A549 treated with CpdA at 1 μM for 4 hours (cell line): ENCODE data around the gene SLC38A5. TPM values are rescaled to one million over a fixed set of nuclear protein-coding genes. Genes with fewer than 3 reads are reported as not detected.

ENCODE experiments used
- total RNA-seq: library from RNA; stranded (reverse); fragments of 200-300 nt; extraction: Qiagen RNA extraction; gene quantifications from 5 replicates; pipeline ENCODE4 v1.2.3, GENCODE V29; 2022; ENCODE audit warnings: low read depth

Gene SLC38A5
- 0.07 to 0.46 TPM (median 0.09 TPM) in 3 of 5 replicates, not detected in the others for total RNA-seq

DNA sequence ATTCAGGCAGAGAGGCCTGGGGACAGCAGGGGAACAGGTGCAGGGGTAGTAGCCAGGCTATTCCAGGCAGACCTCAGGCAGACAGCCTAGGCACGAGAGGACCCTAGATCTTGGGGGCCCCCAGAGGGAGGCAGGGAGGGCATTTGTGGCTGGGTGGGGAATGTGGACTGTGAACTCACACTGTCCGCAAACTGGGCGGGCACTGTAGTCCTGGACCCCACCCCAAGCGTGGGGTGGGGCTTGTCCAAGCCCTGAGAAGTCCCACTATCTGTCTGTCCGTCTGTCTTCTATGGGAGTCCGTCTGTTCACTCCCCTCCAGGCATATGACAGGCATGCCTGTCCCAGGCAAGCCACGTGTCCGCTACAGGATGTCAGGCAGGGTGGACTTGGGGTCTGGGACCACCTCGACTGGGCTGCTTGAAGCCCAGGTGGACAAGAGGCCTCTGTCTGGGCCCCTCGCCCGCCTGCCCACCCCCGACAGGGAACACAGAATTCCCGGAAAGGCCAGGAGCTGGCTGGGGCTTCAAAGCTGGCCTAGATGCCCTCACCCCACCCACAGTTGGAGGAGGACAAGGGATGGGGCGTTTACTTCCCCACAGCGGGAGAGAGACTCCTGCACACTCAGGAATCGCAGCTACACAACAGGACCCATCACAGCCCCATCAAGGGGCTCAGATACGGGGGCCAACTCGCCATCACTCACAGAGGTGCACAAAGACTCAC, at the start of gene SLC38A5:
Gene SLC38A5, minus strand, starts transcription at position 151 of the 723 bp plus-strand sequence. CDS start 2,336 bp downstream, outside the sequence.

DNA sequence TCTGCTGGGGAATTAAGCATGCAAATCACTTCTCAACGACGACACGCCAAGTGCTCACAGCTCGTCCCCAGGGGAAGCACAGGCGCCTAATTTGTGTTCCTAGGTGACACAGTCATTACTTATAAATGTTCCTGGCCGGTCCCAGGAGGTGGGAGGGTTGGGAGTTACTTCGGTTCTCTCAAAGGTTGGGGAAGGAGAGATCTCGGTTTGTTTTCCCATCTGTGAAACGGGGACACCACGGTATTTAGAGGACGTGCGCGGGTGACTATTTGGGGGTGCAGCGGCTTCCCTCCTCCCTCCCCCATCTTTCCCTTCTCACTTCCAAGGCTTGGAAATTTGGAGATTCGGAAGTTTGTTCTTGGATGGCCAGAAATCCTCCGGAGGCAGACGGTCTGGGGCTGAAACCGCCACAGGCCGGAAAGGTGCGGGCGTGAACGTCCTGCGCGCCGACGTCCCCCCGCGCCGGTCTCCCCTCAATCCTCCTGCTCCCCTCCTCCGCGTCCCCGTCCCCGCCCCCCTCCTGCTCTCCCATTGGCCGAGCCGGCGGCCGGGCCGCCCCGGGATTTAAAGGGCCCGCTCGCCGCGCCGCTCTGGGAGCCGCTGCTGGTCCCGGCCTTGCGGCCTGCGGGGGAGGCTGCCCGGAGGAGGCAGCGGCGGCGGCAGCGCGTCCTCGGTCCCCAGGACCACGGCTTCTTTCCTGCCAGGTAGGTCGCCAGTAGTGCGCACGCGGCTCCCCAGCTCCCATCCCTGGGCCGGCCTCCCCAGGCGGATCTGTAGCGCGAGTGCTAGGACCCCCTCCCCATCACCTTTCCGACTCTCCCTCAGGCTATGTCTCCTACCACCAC, 38.6 kb upstream of the SLC38A5 start, which contains the start of gene PORCN:
Gene PORCN, plus strand, starts transcription at position 593 of the 845 bp plus-strand sequence. CDS start 829 bp downstream, outside the sequence.

GRCh38 chrX:48475774-48476577, 5.9 kb upstream of the SLC38A5 start, which contains the start of gene FTSJ1:
FTSJ1 (plus strand) TSS chrX:48476199; CDS start chrX:48478048, 1,849 bp downstream.

GRCh38 chrX:48411860-48412259, 58.2 kb downstream of the SLC38A5 start, which contains the start of gene SSX4B:
SSX4B (minus strand) TSS chrX:48411960; CDS start chrX:48411372, 588 bp downstream.

Other genes with a start within 250 kb of the SLC38A5 start
- 0.14 TPM in 1 of 5 replicates, not detected in the others for gene SSX1, start 214.9 kb downstream of the SLC38A5 start, total RNA-seq
- gene SSX3, start 113.6 kb downstream of the SLC38A5 start, total RNA-seq: not detected in 5 replicates
- gene SSX4, start 86.7 kb downstream of the SLC38A5 start, total RNA-seq: not detected in 5 replicates
- not detected in 5 replicates for gene SSX4B, start 58.3 kb downstream of the SLC38A5 start, total RNA-seq
- gene FTSJ1, start 5.9 kb upstream of the SLC38A5 start, total RNA-seq: 68.5 to 74.7 TPM (median 70.1 TPM) in 5 replicates
- 15.2 to 18.0 TPM (median 17.6 TPM) in 5 replicates for gene PORCN, start 38.7 kb upstream of the SLC38A5 start, total RNA-seq
- gene EBP, start 51.5 kb upstream of the SLC38A5 start, total RNA-seq: 109 to 152 TPM (median 137 TPM) in 5 replicates
- gene TBC1D25, start 69.5 kb upstream of the SLC38A5 start, total RNA-seq: 8.1 to 12.5 TPM (median 11.7 TPM) in 5 replicates
- gene RBM3, start 104.2 kb upstream of the SLC38A5 start, total RNA-seq: 303 to 494 TPM (median 317 TPM) in 5 replicates
- 48.4 to 73.1 TPM (median 64.9 TPM) in 5 replicates for gene WDR13, start 127.2 kb upstream of the SLC38A5 start, total RNA-seq
- gene WAS, start 213.5 kb upstream of the SLC38A5 start, total RNA-seq: 0.12 to 0.33 TPM (median 0.28 TPM) in 4 of 5 replicates, not detected in the other
- 21.5 to 23.4 TPM (median 21.8 TPM) in 5 replicates for gene SUV39H1, start 226.5 kb upstream of the SLC38A5 start, total RNA-seq